Pancreas (tissue), 10 donors: Measurements from ENCODE around the gene SERINC2. TPM values are rescaled to one million over a fixed set of nuclear protein-coding genes. Genes with fewer than 3 reads are reported as not detected.
"Not testable (repeated sequence)": the region's sequence is repeated elsewhere in the genome, so short reads cannot be mapped to it uniquely, and the experiment has no call there.

Experiments used
- ATAC-seq, 4 donors: fragments of 200-7000 bp; cut with Tn5 transposase; one replicate each; pipeline versions ENCODE4 v1.8.0 to v1.9.1; 2020; ENCODE audit warnings: mild to moderate bottlenecking in 4 of 4, moderate library complexity in 4 of 4
- DNase-seq, 6 donors: peaks; one replicate each; pipeline ENCODE4 v3.0.0-alpha.2; 2020
- FAIRE-seq: peaks from 2 replicates; lab custom pipeline; 2012; peaks lifted over from hg19 to GRCh38; lab: Jason Lieb, UNC
- H3K27ac ChIP-seq, 4 donors: fragments of 200-600 bp; sonication (generic); 1 replicate in 3 of 4; 2 replicates in 1 of 4; pipeline versions ENCODE4 v1.5.0 to v1.8.0; 2020
- H3K27me3 ChIP-seq, 4 donors: fragments of 200-600 bp; one replicate each; pipeline ENCODE4 v1.8.0; 2021
- H3K36me3 ChIP-seq, 3 donors: fragments of 200-600 bp; sonication (generic) in 1 of 3; one replicate each; pipeline versions ENCODE4 v1.5.0 to v1.8.0; 2020 to 2021
- H3K4me1 ChIP-seq, 3 donors: fragments of 200-600 bp; one replicate each; pipeline ENCODE4 v1.8.0; 2021
- H3K4me3 ChIP-seq, 4 donors: fragments of 200-600 bp; sonication (generic) in 2 of 4; one replicate each; pipeline versions ENCODE4 v1.5.0 to v1.8.0; 2020 to 2021
- H3K9me3 ChIP-seq, 4 donors: fragments of 200-600 bp; one replicate each; pipeline ENCODE4 v1.8.0; 2021
- CTCF ChIP-seq, 4 donors: fragments of 200-600 bp; sonication (generic) in 3 of 4; IDR thresholded peaks; one replicate each; pipeline versions ENCODE4 v1.5.0 to v1.8.0; 2021; ENCODE audit warnings: antibody characterized with exemption in 4 of 4
- WGBS, 2 donors: extraction: QIAGEN DNeasy Blood & Tissue Kit; methylation state at CpG; one replicate each; pipeline ENCODE4 v1.1.7; 2013; 5-methylcytosine and 5-hydroxymethylcytosine counted together
- intact Hi-C, 3 donors: fragments of 100-400 bp; cut with DNase I; formaldehyde crosslinking; loops; one replicate each; pipeline versions ENCODE4 v1.11.1 to v1.14.2; 2022
- polyA plus RNA-seq, 2 donors: library from polyadenylated mRNA; stranded (reverse); fragments of 200-250 nt; gene quantifications; one replicate each; pipeline ENCODE4 v1.2.3, GENCODE V29; 2013
- total RNA-seq, 6 donors: library from RNA; stranded (reverse); fragmentation: NEBNext Ultra II Directional in 4 of 6; extraction: Animal tissue kit (Norgen Biotek cat#: 25700) in 4 of 6; gene quantifications; one replicate each; pipeline versions ENCODE4 v1.2.1 to v1.2.4, GENCODE V29; 2021 to 2023
- donor health status: healthy with polysubstance abuse.
- donor health status: DM: no; HTN: no; CAD: no; lungs with moderate emphysema.
- donor health status: DM: no; HTN: no; CAD: no.
- donor health status: control.
- donor health status: control.
- donor health status: Bipolar disorder and iron deficiency.
- donor health status: DM: yes; HTN: yes; CAD: no.
- donor health status: DM: no; HTN: no; CAD: no.
- donor health status: DM: no; HTN: no; CAD: no.
- donor health status: DM: yes; HTN: yes; CAD: no.

The SERINC2 gene
- total and polyA plus RNA-seq, 8 donors, result 8.8 to 38.9 (median 19.7) TPM

GRCh38 chr1:31429583-31429982, 16.6 kb downstream of the SERINC2 start:
- DNase-seq (no peak), FAIRE-seq (no peak), ATAC-seq (no peak)
- no peak overlapping the region for H3K27ac ChIP-seq
- TF ChIP-seq CTCF (IDR thresholded peaks at IDR 0.05), result no peak
- H3K4me1 ChIP-seq, result no peaks in the 10 kb centered on the region
- H3K9me3 ChIP-seq, result no peaks in the 10 kb centered on the region
- no peaks in the 10 kb centered on the region for H3K27me3 ChIP-seq
- peaks cover 0 to 4% (median 0%) of the 10 kb centered on the region in 3 donors for H3K36me3 ChIP-seq
- H3K4me3 ChIP-seq, result no peak overlapping the region
- 87 to 92% methylated on average over 6 of the region's 6 CpGs for WGBS, 2 donors
- intact Hi-C loops, result no loop called here

- ATAC-seq, result peak in 2 of 4 donors; percentile 48 to 50
- H3K9me3 ChIP-seq, intact Hi-C loops, H3K27ac ChIP-seq, H3K36me3 ChIP-seq, H3K4me1 ChIP-seq, H3K27me3 ChIP-seq, H3K4me3 ChIP-seq: not testable (repeated sequence)
- 18 to 25% methylated on average over 3 of the region's 3 CpGs for WGBS, 2 donors
- DNase-seq, result peak in 1 of 6 donors; percentile 24
- FAIRE-seq, result peak; percentile 98
Observed at GRCh38 chr1:31431351-31432257, 18.6 kb downstream of the SERINC2 start.

GRCh38 chr1:31432592-31433395, 19.8 kb downstream of the SERINC2 start:
- H3K27me3 ChIP-seq, result no peaks in the 10 kb centered on the region
- no peak for TF ChIP-seq CTCF (IDR thresholded peaks at IDR 0.05)
- no peak overlapping the region for H3K4me3 ChIP-seq
- ATAC-seq (no peak), FAIRE-seq (no peak), DNase-seq (no peak)
- no peaks in the 10 kb centered on the region for H3K36me3 ChIP-seq
- H3K9me3 ChIP-seq, result no peaks in the 10 kb centered on the region
- H3K27ac ChIP-seq, result no peak overlapping the region
- H3K4me1 ChIP-seq, result no peaks in the 10 kb centered on the region
- WGBS, 2 donors, result 92 to 96% methylated on average over 17 to 20 of the region's 20 CpGs
- intact Hi-C loops, result no loop called here

- no peak for ATAC-seq
- DNase-seq, result peak in 1 of 6 donors; percentile 0
- H3K36me3 ChIP-seq, result no peaks in the 10 kb centered on the region
- no peak overlapping the region for H3K4me3 ChIP-seq
- H3K9me3 ChIP-seq, result no peaks in the 10 kb centered on the region
- no peak overlapping the region for H3K27ac ChIP-seq
- no peaks in the 10 kb centered on the region for H3K4me1 ChIP-seq
- no peak for TF ChIP-seq CTCF (IDR thresholded peaks at IDR 0.05)
- no peaks in the 10 kb centered on the region for H3K27me3 ChIP-seq
- WGBS, 2 donors, result 87 to 90% methylated on average over 6 of the region's 6 CpGs
- FAIRE-seq, result no peak
- intact Hi-C loops, result no loop called here
Observed at GRCh38 chr1:31433396-31433930, 20.4 kb downstream of the SERINC2 start.
